ENCODE data around the gene CACNG7. TPM values are rescaled to one million over a fixed set of nuclear protein-coding genes. Genes with fewer than 3 reads are reported as not detected.

Gene CACNG7
- total and polyA plus RNA-seq, 10 of the 15 experiments (the other 5 are each of a cell fraction or from before 2014, with no cell fraction given), result not detected

DNA sequence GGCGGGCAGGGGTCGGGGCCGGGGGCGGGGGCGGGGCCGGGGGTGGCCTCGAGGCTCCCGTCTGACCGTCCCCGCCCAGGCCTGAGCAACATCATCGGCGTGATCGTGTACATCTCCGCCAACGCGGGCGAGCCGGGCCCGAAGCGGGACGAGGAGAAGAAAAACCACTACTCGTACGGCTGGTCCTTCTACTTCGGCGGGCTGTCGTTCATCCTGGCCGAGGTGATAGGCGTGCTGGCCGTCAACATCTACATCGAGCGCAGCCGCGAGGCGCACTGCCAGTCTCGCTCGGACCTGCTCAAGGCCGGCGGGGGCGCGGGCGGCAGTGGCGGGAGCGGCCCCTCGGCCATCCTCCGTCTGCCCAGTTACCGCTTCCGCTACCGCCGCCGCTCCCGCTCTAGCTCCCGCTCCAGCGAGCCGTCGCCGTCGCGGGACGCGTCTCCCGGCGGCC lies 72.9 kb downstream of the CACNG7 start:
- H3K79me2 ChIP-seq (ENCODE audit: control insufficient read depth, insufficient read depth, low read length), result no peaks in the 10 kb centered on the region
- in situ Hi-C loops (cut with MboI) (no loop called here), intact Hi-C loops (cut with micrococcal nuclease; ENCODE audit: unreplicated experiment) (no loop called here)
- FAIRE-seq, result no peak
- WGBS (ENCODE audit: insufficient coverage, insufficient replicate concordance, low lambda C conversion rate, missing lambda C conversion rate), result 53% methylated on average over 37 of the region's 62 CpGs
- ChIA-PET POLR2A (no interaction called here), RAD21 (ENCODE audit: unreplicated experiment) (no interaction called here), CTCF (no interaction called here), SMC1A (ENCODE audit: uncharacterized antibody, unreplicated experiment) (no interaction called here)
- no peak overlapping the region for H3K9ac ChIP-seq (ENCODE audit: control insufficient read depth, insufficient read depth, low read length)
- H2AFZ ChIP-seq (ENCODE audit: control insufficient read depth, low read depth, low read length), result no peak overlapping the region
- no peaks in the 10 kb centered on the region for H3K27me3 ChIP-seq (replicated peaks in 1 of 2; ENCODE audit: control insufficient read depth in 2 of 2, insufficient read depth in 2 of 2, low read length in 1 of 2)
- no peak overlapping the region for H3K4me2 ChIP-seq (ENCODE audit: control insufficient read depth, insufficient read depth)
- H3K36me3 ChIP-seq (ENCODE audit: control insufficient read depth in 2 of 2, insufficient read depth in 2 of 2, low read length in 1 of 2), result no peaks in the 10 kb centered on the region
- no peaks in the 10 kb centered on the region for H3K4me1 ChIP-seq (ENCODE audit: control insufficient read depth, insufficient read depth, low read length)
- no peaks in the 10 kb centered on the region for H4K20me1 ChIP-seq (ENCODE audit: control insufficient read depth, insufficient read depth)
- no peak overlapping the region for H3K27ac ChIP-seq (ENCODE audit: control insufficient read depth, insufficient read depth)
- no peaks in the 10 kb centered on the region; the same call in 1 of the 3 replicates for H3K9me3 ChIP-seq (replicated peaks; ENCODE audit: control insufficient read depth, insufficient read depth, low read length)
- no peak for DNase-seq (ENCODE audit: low read depth, low spot score)
- BruUV-seq (replicated peaks), result no TSS peak
- H3K4me3 ChIP-seq, result no peak overlapping the region
- no peak for TF ChIP-seq SREBF2 (IDR thresholded peaks at IDR 0.05; ENCODE audit: low read length)
- ATAC-seq, result no peak

DNA sequence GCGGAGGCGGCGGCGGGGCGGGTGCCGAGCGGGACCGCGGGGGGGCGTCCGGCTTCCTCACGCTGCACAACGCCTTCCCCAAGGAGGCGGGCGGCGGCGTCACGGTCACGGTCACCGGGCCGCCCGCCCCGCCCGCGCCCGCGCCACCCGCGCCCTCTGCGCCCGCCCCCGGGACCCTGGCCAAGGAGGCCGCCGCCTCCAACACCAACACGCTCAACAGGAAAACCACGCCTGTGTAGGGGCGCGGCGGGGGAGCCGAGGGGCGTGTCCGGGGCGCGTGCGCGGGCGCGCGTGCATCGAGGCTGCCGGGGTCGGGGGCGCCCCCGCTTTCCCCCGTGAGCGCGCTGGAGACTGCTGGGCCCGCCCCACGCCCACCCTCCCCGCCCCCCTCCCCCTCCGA lies 73.5 kb downstream of the CACNG7 start:
- Histone ChIP-seq H3K4me1 (ENCODE audit: control insufficient read depth, insufficient read depth, low read length) (no peaks in the 10 kb centered on the region), H3K4me2 (ENCODE audit: control insufficient read depth, insufficient read depth) (no peak overlapping the region), H3K79me2 (ENCODE audit: control insufficient read depth, insufficient read depth, low read length) (no peaks in the 10 kb centered on the region), H3K27me3 (replicated peaks in 1 of 2; ENCODE audit: control insufficient read depth in 2 of 2, insufficient read depth in 2 of 2, low read length in 1 of 2) (no peaks in the 10 kb centered on the region), H3K27ac (ENCODE audit: control insufficient read depth, insufficient read depth) (no peak overlapping the region), H3K36me3 (ENCODE audit: control insufficient read depth in 2 of 2, insufficient read depth in 2 of 2, low read length in 1 of 2) (no peaks in the 10 kb centered on the region), H3K9me3 (replicated peaks; ENCODE audit: control insufficient read depth, insufficient read depth, low read length) (no peaks in the 10 kb centered on the region; the same call in 1 of the 3 replicates), H3K4me3 (no peak overlapping the region), H3K9ac (ENCODE audit: control insufficient read depth, insufficient read depth, low read length) (no peak overlapping the region), H4K20me1 (ENCODE audit: control insufficient read depth, insufficient read depth) (no peaks in the 10 kb centered on the region), H2AFZ (ENCODE audit: control insufficient read depth, low read depth, low read length) (no peak overlapping the region)
- WGBS (ENCODE audit: insufficient coverage, insufficient replicate concordance, low lambda C conversion rate, missing lambda C conversion rate), result 40% methylated on average over 3 of the region's 61 CpGs
- BruUV-seq (replicated peaks), result no TSS peak
- no peak for TF ChIP-seq MTA3 (IDR thresholded peaks at IDR 0.05; ENCODE audit: borderline replicate concordance, low read length)
- no peak for TF ChIP-seq PML (IDR thresholded peaks at IDR 0.05; ENCODE audit: low read length)
- TF ChIP-seq, protein P1, sequence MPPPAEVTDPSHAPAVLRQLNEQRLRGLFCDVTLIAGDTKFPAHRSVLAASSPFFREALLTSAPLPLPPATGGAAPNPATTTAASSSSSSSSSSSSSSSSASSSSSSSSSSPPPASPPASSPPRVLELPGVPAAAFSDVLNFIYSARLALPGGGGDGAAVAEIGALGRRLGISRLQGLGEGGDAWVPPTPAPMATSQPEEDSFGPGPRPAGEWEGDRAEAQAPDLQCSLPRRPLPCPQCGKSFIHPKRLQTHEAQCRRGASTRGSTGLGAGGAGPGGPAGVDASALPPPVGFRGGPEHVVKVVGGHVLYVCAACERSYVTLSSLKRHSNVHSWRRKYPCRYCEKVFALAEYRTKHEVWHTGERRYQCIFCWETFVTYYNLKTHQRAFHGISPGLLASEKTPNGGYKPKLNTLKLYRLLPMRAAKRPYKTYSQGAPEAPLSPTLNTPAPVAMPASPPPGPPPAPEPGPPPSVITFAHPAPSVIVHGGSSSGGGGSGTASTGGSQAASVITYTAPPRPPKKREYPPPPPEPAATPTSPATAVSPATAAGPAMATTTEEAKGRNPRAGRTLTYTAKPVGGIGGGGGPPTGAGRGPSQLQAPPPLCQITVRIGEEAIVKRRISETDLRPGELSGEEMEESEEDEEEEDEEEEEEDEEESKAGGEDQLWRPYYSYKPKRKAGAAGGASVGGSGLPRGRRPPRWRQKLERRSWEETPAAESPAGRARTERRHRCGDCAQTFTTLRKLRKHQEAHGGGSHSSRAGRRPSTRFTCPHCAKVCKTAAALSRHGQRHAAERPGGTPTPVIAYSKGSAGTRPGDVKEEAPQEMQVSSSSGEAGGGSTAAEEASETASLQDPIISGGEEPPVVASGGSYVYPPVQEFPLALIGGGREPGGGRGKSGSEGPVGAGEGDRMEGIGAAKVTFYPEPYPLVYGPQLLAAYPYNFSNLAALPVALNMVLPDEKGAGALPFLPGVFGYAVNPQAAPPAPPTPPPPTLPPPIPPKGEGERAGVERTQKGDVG (CRISPR knock-in tag; IDR thresholded peaks at IDR 0.05), result no peak
- TF ChIP-seq SPI1 (IDR thresholded peaks at IDR 0.05; ENCODE audit: borderline replicate concordance, insufficient read depth, low read depth, low read length), result no peak
- no peak for TF ChIP-seq PAX5 (IDR thresholded peaks at IDR 0.05; ENCODE audit: borderline replicate concordance, low read depth, low read length)
- no peak for TF ChIP-seq SUZ12 (IDR thresholded peaks at IDR 0.05; ENCODE audit: unreplicated experiment)
- no peak for TF ChIP-seq ZBED1 (IDR thresholded peaks at IDR 0.05; ENCODE audit: borderline replicate concordance)
- TF ChIP-seq, protein P2, sequence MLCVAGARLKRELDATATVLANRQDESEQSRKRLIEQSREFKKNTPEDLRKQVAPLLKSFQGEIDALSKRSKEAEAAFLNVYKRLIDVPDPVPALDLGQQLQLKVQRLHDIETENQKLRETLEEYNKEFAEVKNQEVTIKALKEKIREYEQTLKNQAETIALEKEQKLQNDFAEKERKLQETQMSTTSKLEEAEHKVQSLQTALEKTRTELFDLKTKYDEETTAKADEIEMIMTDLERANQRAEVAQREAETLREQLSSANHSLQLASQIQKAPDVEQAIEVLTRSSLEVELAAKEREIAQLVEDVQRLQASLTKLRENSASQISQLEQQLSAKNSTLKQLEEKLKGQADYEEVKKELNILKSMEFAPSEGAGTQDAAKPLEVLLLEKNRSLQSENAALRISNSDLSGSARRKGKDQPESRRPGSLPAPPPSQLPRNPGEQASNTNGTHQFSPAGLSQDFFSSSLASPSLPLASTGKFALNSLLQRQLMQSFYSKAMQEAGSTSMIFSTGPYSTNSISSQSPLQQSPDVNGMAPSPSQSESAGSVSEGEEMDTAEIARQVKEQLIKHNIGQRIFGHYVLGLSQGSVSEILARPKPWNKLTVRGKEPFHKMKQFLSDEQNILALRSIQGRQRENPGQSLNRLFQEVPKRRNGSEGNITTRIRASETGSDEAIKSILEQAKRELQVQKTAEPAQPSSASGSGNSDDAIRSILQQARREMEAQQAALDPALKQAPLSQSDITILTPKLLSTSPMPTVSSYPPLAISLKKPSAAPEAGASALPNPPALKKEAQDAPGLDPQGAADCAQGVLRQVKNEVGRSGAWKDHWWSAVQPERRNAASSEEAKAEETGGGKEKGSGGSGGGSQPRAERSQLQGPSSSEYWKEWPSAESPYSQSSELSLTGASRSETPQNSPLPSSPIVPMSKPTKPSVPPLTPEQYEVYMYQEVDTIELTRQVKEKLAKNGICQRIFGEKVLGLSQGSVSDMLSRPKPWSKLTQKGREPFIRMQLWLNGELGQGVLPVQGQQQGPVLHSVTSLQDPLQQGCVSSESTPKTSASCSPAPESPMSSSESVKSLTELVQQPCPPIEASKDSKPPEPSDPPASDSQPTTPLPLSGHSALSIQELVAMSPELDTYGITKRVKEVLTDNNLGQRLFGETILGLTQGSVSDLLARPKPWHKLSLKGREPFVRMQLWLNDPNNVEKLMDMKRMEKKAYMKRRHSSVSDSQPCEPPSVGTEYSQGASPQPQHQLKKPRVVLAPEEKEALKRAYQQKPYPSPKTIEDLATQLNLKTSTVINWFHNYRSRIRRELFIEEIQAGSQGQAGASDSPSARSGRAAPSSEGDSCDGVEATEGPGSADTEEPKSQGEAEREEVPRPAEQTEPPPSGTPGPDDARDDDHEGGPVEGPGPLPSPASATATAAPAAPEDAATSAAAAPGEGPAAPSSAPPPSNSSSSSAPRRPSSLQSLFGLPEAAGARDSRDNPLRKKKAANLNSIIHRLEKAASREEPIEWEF (IDR thresholded peaks at IDR 0.05; ENCODE audit: insufficient replicate concordance, low read depth, low read length), result no peak
- CTCF ChIA-PET, result no interaction called here
- in situ Hi-C loops (cut with MboI), result no loop called here
- RAD21 ChIA-PET (ENCODE audit: unreplicated experiment), result no interaction called here
- ATAC-seq (no peak), DNase-seq (ENCODE audit: low read depth, low spot score) (no peak), FAIRE-seq (no peak)
- SMC1A ChIA-PET (ENCODE audit: uncharacterized antibody, unreplicated experiment), result no interaction called here
- intact Hi-C loops (cut with micrococcal nuclease; ENCODE audit: unreplicated experiment), result no loop called here
- POLR2A ChIA-PET, result no interaction called here

Data from GM12878 (cell line).